UCSD-AML1 (cell line): ENCODE data around the gene MACROD2.
"Not testable (repeated sequence)": the region's sequence is repeated elsewhere in the genome, so short reads cannot be mapped to it uniquely, and the experiment has no call there.

Experiments used
- DNase-seq: peaks from one replicate; lab custom pipeline; 2025; ENCODE audit not compliant: unreplicated experiment; lab: John Stamatoyannopoulos, UW

The MACROD2 gene

DNA sequence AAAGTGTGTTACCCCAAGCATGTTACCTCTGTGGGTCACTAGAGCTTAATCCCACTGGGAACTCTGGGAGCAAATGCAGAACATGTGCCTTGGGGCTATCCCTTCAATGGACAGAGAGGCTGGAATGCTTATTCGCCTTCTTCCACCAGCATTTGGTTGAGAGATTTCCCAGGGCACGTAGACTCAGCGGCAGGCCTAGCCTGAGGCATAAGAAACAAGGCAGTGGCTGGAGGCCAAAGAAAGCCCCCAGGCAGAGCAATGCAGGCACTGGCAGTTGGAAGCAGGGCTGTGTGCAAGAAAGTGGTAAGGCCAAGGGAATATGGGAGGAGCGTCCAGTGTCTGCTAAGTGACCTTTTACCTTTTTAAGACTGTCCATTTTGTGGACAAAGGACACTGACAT, 456.1 kb downstream of the MACROD2 start:
- DNase-seq, result no peak

GRCh38 chr20:14453259-14453658, 457.9 kb downstream of the MACROD2 start:
- no peak for DNase-seq

DNA sequence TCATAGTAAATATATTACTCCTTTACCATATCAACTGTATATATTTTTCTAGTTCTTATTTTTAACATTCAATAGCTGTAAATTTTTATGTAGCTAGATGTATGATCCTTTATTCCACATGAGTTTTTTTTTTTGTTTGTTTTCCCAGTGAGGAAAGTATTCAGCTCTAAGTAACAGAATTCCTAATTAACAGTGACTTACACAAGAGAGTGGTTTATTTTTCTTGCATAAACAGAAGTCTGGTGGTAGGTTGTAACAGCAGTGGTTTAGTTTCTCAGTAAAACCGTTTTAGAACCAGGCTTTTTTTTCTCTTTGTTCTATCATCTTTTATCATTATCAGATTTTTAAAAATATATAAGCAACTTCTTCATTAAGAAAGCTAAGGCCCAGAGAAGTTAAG, 459.0 kb downstream of the MACROD2 start:
- no peak for DNase-seq

DNA sequence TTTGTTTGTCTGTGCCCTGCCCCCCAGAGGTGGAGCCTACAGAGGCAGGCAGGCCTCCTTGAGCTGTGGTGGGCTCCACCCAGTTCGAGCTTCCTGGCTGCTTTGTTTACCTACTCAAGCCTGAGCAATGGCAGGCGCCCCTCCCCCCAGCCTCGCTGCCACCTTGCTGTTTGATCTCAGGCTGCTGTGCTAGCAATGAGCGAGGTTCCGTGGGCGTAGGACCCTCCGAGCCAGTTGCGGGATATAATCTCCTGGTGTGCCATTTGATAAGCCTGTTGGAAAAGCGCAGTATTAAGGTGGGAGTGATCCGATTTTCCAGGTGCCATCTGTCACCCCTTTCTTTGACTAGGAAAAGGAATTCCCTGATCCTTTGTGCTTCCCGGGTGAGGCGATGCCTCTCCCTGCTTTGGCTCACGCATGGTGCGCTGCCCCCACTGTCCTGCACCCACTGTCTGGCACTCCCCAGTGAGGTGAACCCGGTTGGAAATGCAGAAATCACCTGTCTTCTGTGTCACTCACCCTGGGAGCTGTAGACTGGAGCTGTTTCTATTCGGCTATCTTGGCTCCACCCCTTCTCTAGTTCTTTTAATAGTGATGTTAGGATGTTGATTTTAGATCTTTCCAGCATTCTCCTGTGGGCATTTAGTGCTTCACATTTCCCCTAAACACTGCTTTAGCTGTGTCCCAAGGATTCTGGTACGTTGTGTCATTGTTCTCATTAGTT, 471.9 kb downstream of the MACROD2 start:
- not testable (repeated sequence) for DNase-seq

- DNase-seq, result no peak
These were observed 475.0 kb downstream of the MACROD2 start for GRCh38 chr20:14470231-14470899.

DNA sequence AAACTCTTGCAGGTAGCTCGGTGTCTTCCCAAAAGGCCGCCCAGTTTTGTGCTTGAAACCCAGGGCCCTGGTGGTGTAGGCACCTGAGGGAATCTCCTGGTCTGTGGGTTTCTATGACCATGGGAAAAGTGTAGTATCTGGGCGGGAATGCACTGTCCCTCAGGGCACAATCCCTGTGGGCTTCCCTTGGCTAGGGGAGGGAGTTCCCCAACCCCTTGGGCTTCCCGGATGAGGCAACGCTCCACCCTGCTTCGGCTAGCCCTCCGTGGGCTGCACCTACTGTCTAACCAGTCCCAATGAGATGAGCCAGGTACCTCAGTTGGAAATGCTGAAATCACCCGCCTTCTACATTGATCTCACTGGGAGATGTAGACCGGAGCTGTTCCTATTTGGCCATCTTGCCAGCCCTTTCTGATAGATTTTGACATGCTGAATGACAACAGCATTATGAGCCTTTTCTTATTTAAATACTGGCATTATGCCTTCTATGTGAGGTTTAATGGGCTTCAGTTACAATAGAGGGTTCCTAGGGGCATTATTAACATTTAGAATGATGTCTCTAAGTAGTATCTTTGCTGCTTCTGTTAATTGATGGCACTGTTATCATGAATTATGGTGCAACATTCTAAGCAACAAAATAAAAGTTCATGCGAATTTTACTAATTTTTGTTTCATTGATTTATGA, 475.8 kb downstream of the MACROD2 start:
- DNase-seq, result no peak

DNA sequence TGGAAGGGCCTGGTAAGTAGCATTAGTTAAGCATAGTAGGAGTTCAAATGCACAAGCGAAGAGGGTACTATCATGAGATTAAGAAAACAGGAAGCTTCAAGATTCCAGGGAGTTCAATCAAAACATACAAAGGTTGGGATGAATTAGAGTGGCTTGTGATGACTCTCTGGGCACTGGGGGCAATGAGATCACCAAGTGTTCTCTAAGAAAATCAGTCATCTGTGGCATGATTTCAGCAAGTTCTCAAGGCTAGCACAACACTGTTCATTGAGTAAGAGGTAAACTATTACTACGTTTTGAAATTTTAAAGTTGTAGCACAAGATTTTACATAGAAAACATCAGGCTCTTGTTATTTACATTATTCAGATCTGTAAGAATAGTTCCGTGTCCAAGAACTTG, 481.8 kb downstream of the MACROD2 start:
- no peak for DNase-seq

DNA sequence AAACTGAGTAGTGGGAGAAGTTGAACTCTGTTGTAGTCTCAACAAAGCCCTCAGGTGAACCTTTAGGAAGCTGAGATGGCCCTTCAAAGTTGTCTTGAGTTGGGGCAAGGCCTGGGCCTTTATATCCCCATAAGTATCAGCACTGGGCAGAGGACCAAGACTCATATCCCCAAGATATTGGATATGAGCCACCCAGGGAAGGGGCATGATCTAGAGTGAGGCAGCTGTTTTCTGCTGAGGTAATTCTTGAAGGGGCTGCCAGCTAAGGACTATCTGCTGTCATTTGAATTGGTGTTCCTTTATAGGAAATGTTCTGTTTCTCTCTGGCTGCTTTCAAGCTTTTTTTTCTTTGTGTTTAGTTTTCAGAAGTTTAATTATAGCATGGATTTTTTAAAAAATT, 482.8 kb downstream of the MACROD2 start:
- no peak for DNase-seq

GRCh38 chr20:14481863-14482262, 486.5 kb downstream of the MACROD2 start:
- DNase-seq, result no peak

- no peak for DNase-seq
These were observed 492.9 kb downstream of the MACROD2 start for GRCh38 chr20:14488212-14488611.

DNA sequence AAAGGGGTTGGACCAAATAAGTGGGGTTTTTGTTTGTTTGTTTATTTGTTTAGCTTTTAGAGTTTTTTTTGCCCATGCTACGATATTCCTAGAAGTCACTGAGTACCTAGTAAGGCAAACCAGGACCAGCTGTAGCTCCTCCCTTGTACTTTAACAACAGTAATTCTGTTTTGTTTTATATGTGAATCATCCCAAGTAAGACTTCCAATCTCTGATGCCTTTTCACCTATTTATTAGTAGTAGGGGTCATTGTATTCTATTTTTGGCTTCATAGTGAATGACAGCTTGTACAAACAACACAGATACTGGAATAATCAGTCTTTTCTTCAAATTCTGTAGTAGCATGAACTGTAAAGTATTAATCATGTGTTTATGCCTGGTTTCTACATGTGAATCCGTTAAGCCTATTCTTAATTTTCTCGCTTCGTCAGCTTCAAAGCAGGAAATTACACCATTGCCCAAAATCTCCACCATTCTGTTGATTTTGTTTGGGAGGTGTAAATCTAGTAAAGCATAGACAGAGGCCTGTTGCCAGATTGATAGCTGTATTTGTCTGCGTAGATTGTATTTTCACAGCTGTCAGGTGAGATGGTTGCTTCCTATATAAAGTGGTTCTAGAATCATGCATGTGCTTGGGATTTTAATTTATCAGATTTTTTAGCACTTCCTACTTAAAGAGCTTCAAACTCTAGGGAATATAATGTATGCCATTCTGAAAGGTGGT, 493.6 kb downstream of the MACROD2 start:
- no peak for DNase-seq

DNA sequence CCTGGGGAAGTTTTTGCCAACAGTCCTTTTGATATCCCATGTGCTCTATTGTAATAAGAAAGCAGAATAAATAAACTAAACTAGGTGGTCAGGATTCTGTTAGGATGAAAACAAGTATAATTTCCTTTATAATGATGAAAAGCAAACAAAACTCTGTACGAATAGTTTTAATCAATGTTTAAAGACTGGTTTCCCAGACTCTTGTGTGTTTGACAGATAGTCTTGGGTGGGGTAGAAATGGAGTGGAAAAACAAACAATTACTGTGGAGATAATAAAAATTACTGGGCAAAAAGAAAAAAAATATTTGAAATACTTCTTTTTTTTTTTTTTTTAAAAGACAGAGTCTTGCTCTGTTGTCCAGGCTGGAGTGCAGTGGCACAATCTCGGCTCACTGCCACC, 494.2 kb downstream of the MACROD2 start:
- no peak for DNase-seq

- DNase-seq, result no peak
These were observed 496.1 kb downstream of the MACROD2 start for GRCh38 chr20:14491436-14491835.

GRCh38 chr20:14493408-14493807, 498.1 kb downstream of the MACROD2 start:
- DNase-seq, result no peak

GRCh38 chr20:14494355-14494754, 499.0 kb downstream of the MACROD2 start:
- no peak for DNase-seq

DNA sequence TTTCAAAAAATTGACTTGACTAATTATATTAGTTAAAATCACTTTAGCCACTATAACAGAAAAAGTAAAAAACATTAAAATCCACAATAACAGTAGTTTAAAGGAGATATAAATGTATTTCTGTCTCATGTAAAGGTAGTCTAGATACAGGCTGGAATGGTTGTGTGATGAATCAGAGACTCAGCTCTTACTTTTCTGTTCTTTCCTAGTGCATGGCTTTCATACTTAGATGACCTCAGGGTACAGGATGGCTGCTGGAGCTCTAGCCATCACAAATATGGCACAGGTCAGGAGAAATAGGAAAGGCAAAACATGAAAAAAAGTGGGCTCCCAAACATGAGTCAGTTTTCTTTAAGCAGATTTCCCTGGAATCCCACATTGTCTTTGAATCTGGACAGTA, 499.8 kb downstream of the MACROD2 start:
- DNase-seq, result no peak

- DNase-seq, result no peak
These were observed 501.7 kb downstream of the MACROD2 start for GRCh38 chr20:14497004-14497403.

GRCh38 chr20:14498772-14499171, 503.5 kb downstream of the MACROD2 start:
- DNase-seq, result no peak

DNA sequence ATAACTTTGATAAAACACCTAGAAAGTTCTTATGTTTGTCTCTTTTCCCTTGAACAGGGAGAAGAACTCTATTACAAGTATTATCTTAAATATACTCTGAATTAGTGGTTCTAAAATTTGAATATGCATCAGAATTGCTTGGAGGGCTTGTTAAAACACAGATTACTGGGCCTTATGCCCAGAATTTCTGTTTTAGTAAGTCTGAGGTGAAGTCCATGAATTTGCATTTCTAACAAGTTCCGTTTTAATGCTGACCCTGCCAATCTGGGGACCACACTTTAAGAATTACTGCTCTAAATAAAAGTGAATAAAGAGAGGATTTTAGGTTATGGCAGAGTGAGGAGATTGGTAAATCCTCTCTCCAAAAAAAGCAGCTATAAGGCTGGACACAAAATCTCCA, 510.2 kb downstream of the MACROD2 start:
- DNase-seq, result no peak

GRCh38 chr20:14507711-14508110, 512.4 kb downstream of the MACROD2 start:
- DNase-seq, result no peak

- no peak for DNase-seq
These were observed 515.0 kb downstream of the MACROD2 start for GRCh38 chr20:14510341-14510740.

GRCh38 chr20:14512839-14513238, 517.5 kb downstream of the MACROD2 start:
- DNase-seq, result no peak
